ENCODE results near the gene WNK2.

WNK2 gene

GRCh38 chr9:93255994-93256877 lies 72.3 kb downstream of the WNK2 start:
- TF ChIP-seq CTCF (IDR thresholded peaks at IDR 0.05; ENCODE audit: insufficient read depth, low read length, poor library complexity, severe bottlenecking): no peak
- TF ChIP-seq EZH2phosphoT487 (conservative IDR thresholded peaks at IDR 0.05; ENCODE audit: low read length): no peak
- H3K27me3 ChIP-seq (ENCODE audit: low read length): no peaks in the 10 kb centered on the region
- H3K4me2 ChIP-seq (ENCODE audit: low read depth, low read length, poor library complexity, severe bottlenecking): no peak overlapping the region
- no peak overlapping the region for H3K27ac ChIP-seq (ENCODE audit: low read depth, low read length)
- no peaks in the 10 kb centered on the region for H4K20me1 ChIP-seq (ENCODE audit: low read depth, low read length)
- H2AFZ ChIP-seq (ENCODE audit: low read depth, low read length, severe bottlenecking): no peak overlapping the region
- no peak overlapping the region for H3K9ac ChIP-seq (ENCODE audit: low read length)
- H3K36me3 ChIP-seq (ENCODE audit: low read length): no peaks in the 10 kb centered on the region
- H3K9me2 ChIP-seq (replicated peaks; ENCODE audit: insufficient read depth, low read length): no peaks in the 10 kb centered on the region
- H3K9me3 ChIP-seq (ENCODE audit: insufficient read depth, low read length): no peaks in the 10 kb centered on the region
- no peaks in the 10 kb centered on the region for H3K79me2 ChIP-seq (ENCODE audit: insufficient read depth, low read length)
- no peak overlapping the region for H3K4me3 ChIP-seq (ENCODE audit: insufficient read depth, low read length, poor library complexity, severe bottlenecking)
- no peaks in the 10 kb centered on the region for H3F3A ChIP-seq (ENCODE audit: insufficient read depth)

DNA sequence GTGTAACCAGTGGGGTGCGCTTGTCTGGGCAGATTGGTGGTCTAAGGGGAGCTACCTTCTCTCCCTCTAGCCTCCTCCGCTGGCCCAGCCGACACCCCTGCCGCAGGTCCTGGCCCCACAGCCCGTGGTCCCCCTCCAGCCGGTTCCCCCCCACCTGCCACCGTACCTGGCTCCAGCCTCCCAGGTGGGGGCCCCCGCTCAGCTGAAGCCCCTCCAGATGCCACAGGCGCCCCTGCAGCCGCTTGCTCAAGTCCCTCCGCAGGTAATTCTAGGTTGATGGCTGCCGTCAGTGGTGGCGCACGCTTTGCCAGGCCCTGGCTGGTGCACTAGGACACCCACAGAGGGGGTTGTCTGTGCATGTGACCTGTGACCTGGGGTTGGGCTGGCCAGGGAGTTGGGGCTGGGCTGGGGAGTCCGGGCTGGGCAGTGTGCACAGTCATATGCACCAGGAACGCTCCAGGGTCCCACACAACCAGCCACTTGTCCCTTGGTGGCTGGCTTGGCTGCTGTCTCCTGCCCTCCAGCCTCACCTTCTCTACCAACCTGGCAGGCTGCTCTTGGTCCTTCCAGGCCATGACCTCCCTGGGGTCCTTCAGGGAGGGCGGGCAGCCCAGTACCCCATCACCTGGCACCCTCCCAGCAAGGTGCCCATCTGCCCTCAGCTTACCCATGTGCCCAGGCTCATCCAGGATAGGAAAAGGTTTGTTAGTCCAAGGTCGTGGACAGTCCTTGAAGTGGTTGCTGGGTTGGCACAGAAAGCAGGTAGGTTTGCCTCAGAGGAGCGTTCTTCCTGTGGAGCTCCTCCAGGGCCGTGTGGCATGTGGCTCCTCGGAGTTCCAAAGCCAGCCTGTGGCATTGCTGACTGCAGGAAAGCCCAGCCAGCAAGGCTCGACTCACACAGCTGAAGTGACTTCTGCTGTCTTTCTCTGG lies 73.2 kb downstream of the WNK2 start:
- Histone ChIP-seq H2AFZ (ENCODE audit: low read depth, low read length, severe bottlenecking) (no peak overlapping the region), H3K79me2 (ENCODE audit: insufficient read depth, low read length) (no peaks in the 10 kb centered on the region), H3K27me3 (ENCODE audit: low read length) (no peaks in the 10 kb centered on the region), H3K4me2 (ENCODE audit: low read depth, low read length, poor library complexity, severe bottlenecking) (no peak overlapping the region), H3F3A (ENCODE audit: insufficient read depth) (no peaks in the 10 kb centered on the region), H4K20me1 (ENCODE audit: low read depth, low read length) (no peaks in the 10 kb centered on the region), H3K36me3 (ENCODE audit: low read length) (no peaks in the 10 kb centered on the region), H3K9me3 (ENCODE audit: insufficient read depth, low read length) (no peaks in the 10 kb centered on the region), H3K27ac (ENCODE audit: low read depth, low read length) (no peak overlapping the region), H3K4me3 (ENCODE audit: insufficient read depth, low read length, poor library complexity, severe bottlenecking) (no peak overlapping the region), H3K9me2 (replicated peaks; ENCODE audit: insufficient read depth, low read length) (no peaks in the 10 kb centered on the region), H3K9ac (ENCODE audit: low read length) (no peak overlapping the region)
- TF ChIP-seq CTCF (IDR thresholded peaks at IDR 0.05; ENCODE audit: insufficient read depth, low read length, poor library complexity, severe bottlenecking) (no peak), EZH2phosphoT487 (conservative IDR thresholded peaks at IDR 0.05; ENCODE audit: low read length) (no peak)

- Histone ChIP-seq H3K9ac (ENCODE audit: low read length) (no peak overlapping the region), H3K4me3 (ENCODE audit: insufficient read depth, low read length, poor library complexity, severe bottlenecking) (no peak overlapping the region), H3K36me3 (ENCODE audit: low read length) (no peaks in the 10 kb centered on the region), H3K4me2 (ENCODE audit: low read depth, low read length, poor library complexity, severe bottlenecking) (no peak overlapping the region), H3K27me3 (ENCODE audit: low read length) (no peaks in the 10 kb centered on the region), H3F3A (ENCODE audit: insufficient read depth) (no peaks in the 10 kb centered on the region), H4K20me1 (ENCODE audit: low read depth, low read length) (no peaks in the 10 kb centered on the region), H3K27ac (ENCODE audit: low read depth, low read length) (no peak overlapping the region), H3K9me3 (ENCODE audit: insufficient read depth, low read length) (no peaks in the 10 kb centered on the region), H3K9me2 (replicated peaks; ENCODE audit: insufficient read depth, low read length) (no peaks in the 10 kb centered on the region), H3K79me2 (ENCODE audit: insufficient read depth, low read length) (no peaks in the 10 kb centered on the region), H2AFZ (ENCODE audit: low read depth, low read length, severe bottlenecking) (no peak overlapping the region)
- TF ChIP-seq EZH2phosphoT487 (conservative IDR thresholded peaks at IDR 0.05; ENCODE audit: low read length) (no peak), CTCF (IDR thresholded peaks at IDR 0.05; ENCODE audit: insufficient read depth, low read length, poor library complexity, severe bottlenecking) (no peak)
These were observed 73.9 kb downstream of the WNK2 start for GRCh38 chr9:93257808-93258331.
